Activated CD4-positive, alpha-beta T cell treated with anti-CD3 and anti-CD28 coated beads for 36 hours (primary cell): Measurements from ENCODE around the gene FIP1L1. TPM values are rescaled to one million over a fixed set of nuclear protein-coding genes. Genes with fewer than 3 reads are reported as not detected.
"Not testable (repeated sequence)": the region's sequence is repeated elsewhere in the genome, so short reads cannot be mapped to it uniquely, and the experiment has no call there.

Source experiments
- ATAC-seq: fragments of 200-7000 bp; cut with Tn5 transposase; one replicate; pipeline ENCODE4 v1.10.0; 2021; ENCODE audit warnings: mild to moderate bottlenecking, moderate library complexity
- CTCF ChIA-PET: fragments of 350-600 bp; sonication (Branson Sonifier 250); formaldehyde crosslinking; loops from one replicate; lab custom pipeline; 2021; ENCODE audit warnings: antibody characterized with exemption; lab: Charles Lee
- POLR2A ChIA-PET: fragments of 350-600 bp; sonication (Branson Sonifier 250); formaldehyde crosslinking; loops from one replicate; lab custom pipeline; 2021; ENCODE audit warnings: antibody characterized with exemption, inconsistent platforms; lab: Charles Lee
- DNase-seq: peaks from one replicate; pipeline ENCODE4 v3.0.0-alpha.2; 2020
- H3K27ac Mint-ChIP-seq: one replicate; pipeline ENCODE4 v1.8.0; 2021; ENCODE audit warnings: mixed read lengths
- H3K27me3 Mint-ChIP-seq: one replicate; pipeline ENCODE4 v1.8.0; 2021; ENCODE audit warnings: mixed read lengths
- H3K36me3 Mint-ChIP-seq: one replicate; pipeline ENCODE4 v1.8.0; 2021; ENCODE audit warnings: low read depth, mixed read lengths
- H3K4me1 Mint-ChIP-seq: one replicate; pipeline ENCODE4 v1.8.0; 2021; ENCODE audit warnings: mixed read lengths
- H3K4me3 Mint-ChIP-seq: one replicate; pipeline ENCODE4 v1.8.0; 2021; ENCODE audit warnings: mild to moderate bottlenecking, moderate library complexity, mixed read lengths
- H3K9me3 Mint-ChIP-seq: one replicate; pipeline ENCODE4 v1.8.0; 2021; ENCODE audit warnings: low read depth, mixed read lengths
- intact Hi-C, 2 experiments: fragments of 100-400 bp; cut with DNase I in 1 of 2; cut with micrococcal nuclease in 1 of 2; formaldehyde crosslinking; loops; one replicate each; pipeline versions ENCODE4 v1.14.2 to v1.15.1; 2022 to 2024; cut with DNase I, micrococcal nuclease
- total RNA-seq, 2 experiments: library from RNA; stranded (reverse); gene quantifications; one replicate each; pipeline ENCODE4 v1.2.3, GENCODE V29; 2021

Gene FIP1L1
- total RNA-seq, 2 experiments from 2014 or later, result 72.3 to 96.3 TPM

DNA sequence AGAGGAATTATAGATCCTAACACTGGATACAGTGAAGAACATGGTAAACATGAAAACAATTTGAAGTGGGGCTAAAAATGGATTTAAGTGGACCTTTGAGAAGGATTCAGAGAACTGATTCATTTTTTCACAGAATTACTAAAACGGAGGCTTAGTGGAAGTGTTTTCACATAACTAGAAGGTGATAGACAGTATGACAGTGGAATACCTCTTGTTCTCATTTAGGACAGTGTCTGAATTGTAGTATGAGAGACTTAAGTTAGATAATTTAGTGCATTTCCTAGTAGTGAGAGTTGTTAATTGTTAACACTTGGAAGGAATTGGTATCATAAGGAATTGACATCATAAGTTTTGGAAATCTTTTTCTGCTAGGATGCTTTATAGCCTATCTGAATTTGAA, 64.1 kb downstream of the FIP1L1 start:
- POLR2A ChIA-PET, result no interaction called here
- ATAC-seq (no peak), DNase-seq (no peak)
- peaks cover 49% of the 10 kb centered on the region for H3K36me3 Mint-ChIP-seq
- no peak overlapping the region for H3K27ac Mint-ChIP-seq
- H3K4me1 Mint-ChIP-seq, result no peaks in the 10 kb centered on the region
- intact Hi-C loops, result no loop called here
- H3K4me3 Mint-ChIP-seq, result no peak overlapping the region
- H3K9me3 Mint-ChIP-seq, result no peaks in the 10 kb centered on the region
- CTCF ChIA-PET, result no interaction called here
- H3K27me3 Mint-ChIP-seq, result no peaks in the 10 kb centered on the region

DNA sequence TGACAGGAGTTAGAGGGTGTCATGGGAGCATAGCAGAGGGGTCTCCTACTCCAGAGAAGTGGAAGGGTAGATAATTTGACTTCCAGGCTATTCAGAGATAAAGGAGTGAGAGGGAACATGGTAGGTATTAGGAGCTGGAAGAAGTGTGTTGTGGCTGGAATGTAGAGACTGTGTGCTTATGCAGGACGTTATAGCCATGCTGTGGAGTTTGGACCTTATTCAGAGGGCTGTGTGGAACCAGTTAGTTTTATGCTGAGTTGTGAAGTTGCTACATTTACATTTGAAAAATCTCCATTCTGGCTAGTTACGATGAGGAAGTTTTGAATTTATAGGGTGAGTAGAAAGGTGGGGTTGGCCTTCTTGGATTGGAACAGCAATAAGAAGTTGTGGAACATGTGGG, 67.5 kb downstream of the FIP1L1 start:
- no peaks in the 10 kb centered on the region for H3K9me3 Mint-ChIP-seq
- POLR2A ChIA-PET, result no interaction called here
- ATAC-seq, result no peak
- no peaks in the 10 kb centered on the region for H3K4me1 Mint-ChIP-seq
- intact Hi-C loops, result no loop called here
- no peak for DNase-seq
- H3K4me3 Mint-ChIP-seq, result no peak overlapping the region
- peaks cover 45% of the 10 kb centered on the region for H3K36me3 Mint-ChIP-seq
- H3K27me3 Mint-ChIP-seq, result no peaks in the 10 kb centered on the region
- no peak overlapping the region for H3K27ac Mint-ChIP-seq
- CTCF ChIA-PET, result no interaction called here

- ATAC-seq (no peak), DNase-seq (no peak)
- no peaks in the 10 kb centered on the region for H3K9me3 Mint-ChIP-seq
- peak overlapping the region; percentile 60 for H3K27ac Mint-ChIP-seq
- ChIA-PET CTCF (interaction anchor here (0.8 to 1.3 kb wide), 2 partner anchors 13 to 55 kb away, joined by 3 to 4 read pairs; no protein-coding TSS in a partner anchor), POLR2A (no interaction called here)
- no peaks in the 10 kb centered on the region for H3K27me3 Mint-ChIP-seq
- no peak overlapping the region for H3K4me3 Mint-ChIP-seq
- peaks cover 52% of the 10 kb centered on the region for H3K36me3 Mint-ChIP-seq
- intact Hi-C loops, result no loop called here
- H3K4me1 Mint-ChIP-seq, result peaks cover 7% of the 10 kb centered on the region
Measured at GRCh38 chr4:53450773-53451172, 73.3 kb downstream of the FIP1L1 start.

DNA sequence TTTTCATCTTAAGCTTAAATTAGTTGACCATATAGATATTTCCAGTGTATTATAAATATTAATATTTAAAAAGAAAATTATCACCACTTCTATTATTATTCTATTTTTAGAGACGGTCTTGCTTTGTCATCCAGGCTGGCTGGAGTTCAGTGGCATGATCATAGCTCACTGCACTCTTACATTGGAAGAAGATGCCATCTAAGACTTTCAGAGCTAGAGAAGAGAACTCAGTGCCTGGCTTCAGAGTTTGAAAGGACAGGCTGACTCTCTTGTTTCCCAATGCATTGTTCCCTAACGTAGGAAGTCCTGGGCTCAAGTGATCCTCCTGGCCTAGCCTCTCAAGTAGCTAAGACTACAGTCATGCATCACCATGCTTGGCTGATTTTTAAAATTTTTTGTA, 75.9 kb downstream of the FIP1L1 start:
- H3K4me1 Mint-ChIP-seq, result peaks cover 7% of the 10 kb centered on the region
- CTCF ChIA-PET, result no interaction called here
- H3K27me3 Mint-ChIP-seq, result no peaks in the 10 kb centered on the region
- DNase-seq (no peak), ATAC-seq (no peak)
- H3K4me3 Mint-ChIP-seq, result no peak overlapping the region
- H3K27ac Mint-ChIP-seq, result no peak overlapping the region
- peaks cover 49% of the 10 kb centered on the region for H3K36me3 Mint-ChIP-seq
- H3K9me3 Mint-ChIP-seq, result no peaks in the 10 kb centered on the region
- POLR2A ChIA-PET, result no interaction called here
- intact Hi-C loops, result no loop called here

GRCh38 chr4:53455766-53456165, 78.3 kb downstream of the FIP1L1 start:
- ATAC-seq, result no peak
- peaks cover 3% of the 10 kb centered on the region for H3K4me1 Mint-ChIP-seq
- no peak for DNase-seq
- no peak overlapping the region for H3K4me3 Mint-ChIP-seq
- ChIA-PET CTCF (interaction anchor here (1.3 kb wide), 1 partner anchor 29 kb away, joined by 3 read pairs; no protein-coding TSS in a partner anchor), POLR2A (no interaction called here)
- H3K36me3 Mint-ChIP-seq, result peaks cover 55% of the 10 kb centered on the region
- intact Hi-C loops, result no loop called here
- no peak overlapping the region for H3K27ac Mint-ChIP-seq
- no peaks in the 10 kb centered on the region for H3K9me3 Mint-ChIP-seq
- no peaks in the 10 kb centered on the region for H3K27me3 Mint-ChIP-seq

GRCh38 chr4:53456178-53456577, 78.7 kb downstream of the FIP1L1 start:
- intact Hi-C loops, result no loop called here
- H3K9me3 Mint-ChIP-seq, result no peaks in the 10 kb centered on the region
- POLR2A ChIA-PET, result interaction anchor here (0.6 kb wide), 1 partner anchor 470 kb away, joined by 3 read pairs; no protein-coding TSS in a partner anchor
- H3K36me3 Mint-ChIP-seq, result peaks cover 58% of the 10 kb centered on the region
- no peak overlapping the region for H3K27ac Mint-ChIP-seq
- no peaks in the 10 kb centered on the region for H3K4me1 Mint-ChIP-seq
- no peak overlapping the region for H3K4me3 Mint-ChIP-seq
- no peaks in the 10 kb centered on the region for H3K27me3 Mint-ChIP-seq
- DNase-seq (no peak), ATAC-seq (no peak)
- CTCF ChIA-PET, result no interaction called here

GRCh38 chr4:53459548-53459947, 82.1 kb downstream of the FIP1L1 start:
- Mint-ChIP-seq H3K27me3 (no peaks in the 10 kb centered on the region), H3K9me3 (no peaks in the 10 kb centered on the region), H3K4me1 (no peaks in the 10 kb centered on the region), H3K36me3 (peaks cover 46% of the 10 kb centered on the region), H3K27ac (no peak overlapping the region), H3K4me3 (no peak overlapping the region)
- no peak for DNase-seq
- intact Hi-C loops, result no loop called here
- POLR2A ChIA-PET, result no interaction called here
- CTCF ChIA-PET, result no interaction called here
- no peak for ATAC-seq

GRCh38 chr4:53461244-53461643, 83.8 kb downstream of the FIP1L1 start:
- no peak for ATAC-seq
- POLR2A ChIA-PET, result no interaction called here
- H3K27ac Mint-ChIP-seq, result no peak overlapping the region
- intact Hi-C loops, result no loop called here
- no peak for DNase-seq
- no peaks in the 10 kb centered on the region for H3K4me1 Mint-ChIP-seq
- H3K4me3 Mint-ChIP-seq, result no peak overlapping the region
- peaks cover 32% of the 10 kb centered on the region for H3K36me3 Mint-ChIP-seq
- peaks cover 2% of the 10 kb centered on the region for H3K9me3 Mint-ChIP-seq
- no peaks in the 10 kb centered on the region for H3K27me3 Mint-ChIP-seq
- CTCF ChIA-PET, result no interaction called here

GRCh38 chr4:53463340-53463739, 85.9 kb downstream of the FIP1L1 start:
- peaks cover 12% of the 10 kb centered on the region for H3K9me3 Mint-ChIP-seq
- intact Hi-C loops, result no loop called here
- H3K4me1 Mint-ChIP-seq, result no peaks in the 10 kb centered on the region
- no peaks in the 10 kb centered on the region for H3K27me3 Mint-ChIP-seq
- H3K27ac Mint-ChIP-seq, result no peak overlapping the region
- no peak overlapping the region for H3K4me3 Mint-ChIP-seq
- peaks cover 32% of the 10 kb centered on the region for H3K36me3 Mint-ChIP-seq
- CTCF ChIA-PET, result no interaction called here
- DNase-seq (no peak), ATAC-seq (no peak)
- POLR2A ChIA-PET, result no interaction called here

DNA sequence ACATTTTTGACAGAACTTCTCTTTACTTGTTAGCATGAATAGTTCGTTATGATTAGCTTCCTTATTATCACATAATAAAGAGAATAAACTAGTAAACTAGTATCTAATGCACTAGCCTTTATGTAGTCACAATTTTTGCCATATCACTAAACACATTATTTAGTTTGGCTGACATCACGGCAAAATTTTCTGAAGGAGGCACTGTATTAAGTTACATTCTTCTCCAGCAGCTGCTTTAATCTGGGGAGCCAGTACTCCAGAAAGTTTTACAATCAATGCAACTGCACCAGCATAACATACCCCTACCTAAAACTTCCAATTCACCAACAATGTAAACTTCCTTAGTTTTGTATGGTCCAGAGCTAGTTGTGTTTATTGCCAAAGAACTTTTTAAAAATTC, 87.8 kb downstream of the FIP1L1 start:
- H3K36me3 Mint-ChIP-seq, result peaks cover 25% of the 10 kb centered on the region
- H3K9me3 Mint-ChIP-seq, result peaks cover 13% of the 10 kb centered on the region

GRCh38 chr4:53465891-53466290, 88.5 kb downstream of the FIP1L1 start:
- CTCF ChIA-PET, result no interaction called here

More for the DNA sequence above, 87.8 kb downstream of the FIP1L1 start:
- no peak overlapping the region for H3K4me3 Mint-ChIP-seq
- no peak overlapping the region for H3K27ac Mint-ChIP-seq
- POLR2A ChIA-PET, result no interaction called here
- CTCF ChIA-PET, result no interaction called here
- H3K4me1 Mint-ChIP-seq, result no peaks in the 10 kb centered on the region
- H3K27me3 Mint-ChIP-seq, result no peaks in the 10 kb centered on the region
- ATAC-seq, result no peak
- no peak for DNase-seq
- intact Hi-C loops, result no loop called here

DNA sequence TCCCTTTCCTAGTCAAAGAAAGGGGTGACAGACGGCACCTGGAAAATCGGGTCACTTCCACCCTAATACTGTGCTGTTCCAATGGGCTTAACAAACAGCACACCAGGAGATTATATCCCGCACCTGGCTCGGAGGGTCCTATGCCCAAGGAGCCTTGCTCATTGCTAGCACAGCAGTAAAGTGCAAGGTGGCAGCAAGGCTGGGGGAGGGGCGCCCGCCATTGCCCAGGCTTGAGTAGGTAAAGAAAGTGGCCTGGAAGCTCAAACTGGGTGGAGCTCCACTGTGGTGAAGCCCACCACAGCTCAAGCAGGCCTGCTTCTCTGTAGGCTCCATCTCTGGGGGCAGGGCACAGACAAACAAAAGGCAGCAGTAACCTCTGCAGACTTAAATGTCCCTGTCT, 89.1 kb downstream of the FIP1L1 start:
- POLR2A ChIA-PET, H3K4me3 Mint-ChIP-seq, ATAC-seq, DNase-seq, H3K4me1 Mint-ChIP-seq, CTCF ChIA-PET, intact Hi-C loops, H3K27me3 Mint-ChIP-seq, H3K27ac Mint-ChIP-seq: not testable (repeated sequence)
- Mint-ChIP-seq H3K36me3 (peaks cover 15% of the 10 kb centered on the region), H3K9me3 (peaks cover 16% of the 10 kb centered on the region)

More at GRCh38 chr4:53465891-53466290, 88.5 kb downstream of the FIP1L1 start:
- DNase-seq (no peak), ATAC-seq (no peak)
- POLR2A ChIA-PET, result no interaction called here
- intact Hi-C loops, result no loop called here
- H3K36me3 Mint-ChIP-seq, result peaks cover 22% of the 10 kb centered on the region
- no peak overlapping the region for H3K27ac Mint-ChIP-seq
- no peaks in the 10 kb centered on the region for H3K4me1 Mint-ChIP-seq
- H3K4me3 Mint-ChIP-seq, result no peak overlapping the region
- no peaks in the 10 kb centered on the region for H3K27me3 Mint-ChIP-seq
- peaks cover 16% of the 10 kb centered on the region for H3K9me3 Mint-ChIP-seq
